ENCODE measurements around the gene TJP3. TPM values are rescaled to one million over a fixed set of nuclear protein-coding genes. Genes with fewer than 3 reads are reported as not detected.

The TJP3 gene
- total RNA-seq, 3 donors from 2014 or later, result 0.16 to 36.6 (median 20.0) TPM

DNA sequence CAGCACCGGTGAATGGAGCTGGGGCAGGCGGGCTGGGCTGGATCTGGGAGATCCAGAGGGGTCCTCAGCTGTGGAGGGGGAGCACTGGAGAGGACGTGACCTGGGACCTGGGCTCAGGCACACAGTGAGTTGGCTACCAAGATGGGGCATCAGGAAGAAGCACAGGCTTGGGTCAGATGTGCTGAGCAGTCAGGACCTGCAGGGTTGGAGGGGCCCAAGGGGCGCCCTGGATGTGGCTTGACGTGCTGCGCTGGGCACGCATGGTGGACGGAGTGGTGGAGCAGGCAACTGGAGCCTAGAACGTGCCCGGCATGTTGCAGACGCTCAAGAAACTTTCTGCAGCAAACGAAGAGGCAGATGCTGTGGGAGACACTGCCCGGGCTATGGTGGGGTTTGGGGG, 28.6 kb upstream of the TJP3 start:
- DNase-seq (ENCODE audit: low spot score in 2 of 2), result no peak
- Histone ChIP-seq H3K27ac (no peak overlapping the region), H3K27me3 (no peaks in the 10 kb centered on the region), H3K36me3 (no peaks in the 10 kb centered on the region), H3K4me1 (no peaks in the 10 kb centered on the region), H3K9me3 (peaks cover 0 to 5% of the 10 kb centered on the region in 2 donors), H3K4me3 (no peak overlapping the region)
- intact Hi-C loops (cut with DNase I; ENCODE audit: low total_unique reads), result no loop called here
- TF ChIP-seq, protein P1, sequence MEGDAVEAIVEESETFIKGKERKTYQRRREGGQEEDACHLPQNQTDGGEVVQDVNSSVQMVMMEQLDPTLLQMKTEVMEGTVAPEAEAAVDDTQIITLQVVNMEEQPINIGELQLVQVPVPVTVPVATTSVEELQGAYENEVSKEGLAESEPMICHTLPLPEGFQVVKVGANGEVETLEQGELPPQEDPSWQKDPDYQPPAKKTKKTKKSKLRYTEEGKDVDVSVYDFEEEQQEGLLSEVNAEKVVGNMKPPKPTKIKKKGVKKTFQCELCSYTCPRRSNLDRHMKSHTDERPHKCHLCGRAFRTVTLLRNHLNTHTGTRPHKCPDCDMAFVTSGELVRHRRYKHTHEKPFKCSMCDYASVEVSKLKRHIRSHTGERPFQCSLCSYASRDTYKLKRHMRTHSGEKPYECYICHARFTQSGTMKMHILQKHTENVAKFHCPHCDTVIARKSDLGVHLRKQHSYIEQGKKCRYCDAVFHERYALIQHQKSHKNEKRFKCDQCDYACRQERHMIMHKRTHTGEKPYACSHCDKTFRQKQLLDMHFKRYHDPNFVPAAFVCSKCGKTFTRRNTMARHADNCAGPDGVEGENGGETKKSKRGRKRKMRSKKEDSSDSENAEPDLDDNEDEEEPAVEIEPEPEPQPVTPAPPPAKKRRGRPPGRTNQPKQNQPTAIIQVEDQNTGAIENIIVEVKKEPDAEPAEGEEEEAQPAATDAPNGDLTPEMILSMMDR (IDR thresholded peaks at IDR 0.05), result no peak
- TF ChIP-seq POLR2AphosphoS5 (IDR thresholded peaks at IDR 0.05) (no peak), POLR2A (IDR thresholded peaks at IDR 0.05) (no peak)

DNA sequence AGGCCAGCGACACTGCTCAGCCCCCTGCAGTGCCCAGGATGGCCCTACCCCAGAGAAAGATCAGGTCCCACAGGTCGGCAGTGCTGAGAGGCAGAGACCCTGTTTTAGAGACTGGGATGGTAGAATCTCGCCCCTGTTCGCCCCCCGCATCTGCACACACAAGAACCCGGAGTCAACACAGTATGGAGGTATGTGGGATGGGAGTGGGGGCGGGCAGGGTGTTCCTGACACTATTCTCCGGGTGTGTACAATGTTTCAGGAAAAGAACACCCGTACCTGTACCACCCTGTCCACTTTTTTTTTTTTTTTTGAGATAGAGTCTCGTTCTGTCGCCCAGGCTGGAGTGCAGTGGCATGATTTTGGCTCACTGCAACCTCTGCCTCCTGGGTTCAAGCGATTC, 27.2 kb upstream of the TJP3 start:
- H3K9me3 ChIP-seq, result peaks cover 0 to 8% of the 10 kb centered on the region in 2 donors
- no peak for DNase-seq (ENCODE audit: low spot score in 2 of 2)
- TF ChIP-seq POLR2AphosphoS5 (IDR thresholded peaks at IDR 0.05) (no peak), POLR2A (IDR thresholded peaks at IDR 0.05) (no peak)
- TF ChIP-seq, protein P1 (IDR thresholded peaks at IDR 0.05), result no peak
- no peaks in the 10 kb centered on the region for H3K36me3 ChIP-seq
- no peak overlapping the region for H3K4me3 ChIP-seq
- intact Hi-C loops (cut with DNase I; ENCODE audit: low total_unique reads), result loop anchor here (5.0 kb wide), 1 partner anchor 1321 kb away; no protein-coding TSS in a partner anchor
- H3K4me1 ChIP-seq, result no peaks in the 10 kb centered on the region
- no peak overlapping the region for H3K27ac ChIP-seq
- no peaks in the 10 kb centered on the region for H3K27me3 ChIP-seq

DNA sequence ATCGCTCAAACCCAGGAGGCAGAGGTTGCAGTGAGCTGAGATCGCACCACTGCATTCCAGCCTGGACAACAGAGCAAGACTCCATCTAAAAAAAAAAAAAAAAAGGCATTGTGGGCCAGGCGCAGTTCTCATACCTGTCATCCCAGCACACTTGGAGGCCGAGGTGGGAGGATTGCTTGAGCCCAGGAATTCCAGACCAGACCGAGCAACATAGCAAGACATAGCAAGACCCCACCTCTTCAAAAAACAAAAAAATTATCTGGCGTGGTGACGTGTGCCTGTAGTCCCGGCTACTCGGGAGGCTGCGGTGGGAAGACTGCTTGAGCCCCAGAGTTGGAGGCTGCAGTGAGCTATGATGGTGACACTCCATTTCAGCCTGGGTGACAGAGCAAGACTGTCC, 25.9 kb upstream of the TJP3 start:
- no peak overlapping the region for H3K27ac ChIP-seq
- H3K27me3 ChIP-seq, result no peaks in the 10 kb centered on the region
- H3K9me3 ChIP-seq, result peaks cover 0 to 8% of the 10 kb centered on the region in 2 donors
- H3K36me3 ChIP-seq, result no peaks in the 10 kb centered on the region
- intact Hi-C loops (cut with DNase I; ENCODE audit: low total_unique reads), result loop anchor here (5.0 kb wide), 1 partner anchor 1320 kb away; no protein-coding TSS in a partner anchor
- DNase-seq (ENCODE audit: low spot score in 2 of 2), result no peak
- no peak overlapping the region for H3K4me3 ChIP-seq
- peaks cover 0 to 3% of the 10 kb centered on the region in 2 donors for H3K4me1 ChIP-seq
- TF ChIP-seq POLR2A (IDR thresholded peaks at IDR 0.05) (no peak), POLR2AphosphoS5 (IDR thresholded peaks at IDR 0.05) (no peak)
- TF ChIP-seq, protein P1 (IDR thresholded peaks at IDR 0.05), result no peak

DNA sequence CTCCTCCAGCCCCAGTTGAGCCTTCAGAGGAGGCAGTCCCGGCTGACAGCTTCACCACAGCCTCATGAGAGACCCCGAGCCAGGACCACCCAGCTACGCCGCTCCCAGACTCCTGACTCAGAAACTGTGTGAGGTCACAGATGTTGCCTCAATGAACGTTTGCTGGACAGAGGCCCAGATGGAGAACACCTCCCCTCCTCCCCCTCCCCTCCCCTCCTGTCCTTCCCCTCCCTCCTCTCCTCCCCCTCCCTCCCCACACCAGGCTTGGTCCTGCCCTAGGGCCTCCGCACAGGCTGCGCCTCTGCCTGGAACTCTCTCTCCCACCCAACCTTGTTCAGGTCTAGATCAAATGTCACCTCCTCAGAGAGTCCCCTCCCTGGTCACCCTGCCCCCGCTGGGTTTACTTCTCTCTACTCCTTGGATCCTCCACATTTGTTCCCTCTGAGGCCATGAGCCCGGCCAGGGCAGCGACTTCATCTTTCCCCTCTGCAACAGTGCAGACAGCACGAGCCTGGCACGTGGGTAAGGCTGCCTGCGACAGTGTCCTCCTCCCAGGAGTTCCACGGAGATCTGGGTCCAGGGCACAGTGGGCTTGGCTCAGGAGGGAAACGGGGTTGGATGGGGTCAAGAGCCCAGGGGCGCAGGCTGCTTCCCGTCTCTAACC, 25.3 kb upstream of the TJP3 start:
- peaks cover 0 to 8% of the 10 kb centered on the region in 2 donors for H3K9me3 ChIP-seq
- intact Hi-C loops (cut with DNase I; ENCODE audit: low total_unique reads), result loop anchor here (5.0 kb wide), 1 partner anchor 1319 kb away; no protein-coding TSS in a partner anchor
- no peak overlapping the region for H3K4me3 ChIP-seq
- TF ChIP-seq POLR2A (IDR thresholded peaks at IDR 0.05) (no peak), POLR2AphosphoS5 (IDR thresholded peaks at IDR 0.05) (no peak)
- TF ChIP-seq, protein P1 (IDR thresholded peaks at IDR 0.05), result no peak
- no peaks in the 10 kb centered on the region for H3K27me3 ChIP-seq
- no peaks in the 10 kb centered on the region for H3K36me3 ChIP-seq
- H3K27ac ChIP-seq, result peak overlapping the region in 1 of 2 donors; percentile 12
- DNase-seq (ENCODE audit: low spot score in 2 of 2), result no peak
- H3K4me1 ChIP-seq, result peaks cover 0 to 6% of the 10 kb centered on the region in 2 donors

DNA sequence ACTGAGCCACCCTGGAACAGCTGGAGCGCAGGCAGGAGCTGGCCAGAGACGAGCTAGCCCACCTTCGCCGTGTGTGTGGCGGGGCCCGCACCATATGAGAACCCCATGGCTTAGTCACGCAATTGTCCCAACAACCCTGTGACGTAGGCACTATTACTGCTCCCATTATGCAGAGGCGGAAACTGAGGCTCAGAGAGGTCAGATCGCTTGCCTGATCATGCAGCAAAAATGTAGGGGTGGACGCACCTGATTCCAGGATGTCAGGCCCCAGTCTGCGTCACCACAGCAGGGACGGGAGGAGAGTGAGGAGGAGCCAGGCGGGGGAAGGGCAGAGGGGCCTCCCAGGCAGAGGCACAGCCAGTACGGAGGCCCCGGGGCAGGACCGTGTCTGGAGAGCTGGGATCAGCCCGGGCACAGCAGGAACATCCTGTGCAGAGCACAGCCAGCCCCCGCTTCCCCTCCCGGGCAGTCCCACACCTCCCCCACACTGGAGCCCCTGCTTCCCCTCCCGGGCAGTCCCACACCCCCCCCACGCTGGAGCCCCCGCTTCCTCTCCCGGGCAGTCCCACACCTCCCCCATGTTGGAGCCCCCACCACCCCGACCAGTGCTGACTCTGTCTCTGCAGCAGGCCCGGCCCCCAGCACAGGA, 24.7 kb upstream of the TJP3 start:
- H3K36me3 ChIP-seq, result no peaks in the 10 kb centered on the region
- H3K4me1 ChIP-seq, result peaks cover 0 to 10% of the 10 kb centered on the region in 2 donors
- H3K27me3 ChIP-seq, result no peaks in the 10 kb centered on the region
- H3K4me3 ChIP-seq, result no peak overlapping the region
- peaks cover 0 to 8% of the 10 kb centered on the region in 2 donors for H3K9me3 ChIP-seq
- peak overlapping the region in 1 of 2 donors; percentile 25 for H3K27ac ChIP-seq
- intact Hi-C loops (cut with DNase I; ENCODE audit: low total_unique reads), result loop anchor here (5.0 kb wide), 1 partner anchor 1319 kb away; no protein-coding TSS in a partner anchor
- TF ChIP-seq POLR2A (IDR thresholded peaks at IDR 0.05) (no peak), POLR2AphosphoS5 (IDR thresholded peaks at IDR 0.05) (no peak)
- TF ChIP-seq, protein P1 (IDR thresholded peaks at IDR 0.05), result no peak
- DNase-seq (ENCODE audit: low spot score in 2 of 2), result no peak
